GM21367 (cell line): ENCODE data around the gene TRABD2A.
"Not testable (repeated sequence)": the region's sequence is repeated elsewhere in the genome, so short reads cannot be mapped to it uniquely, and the experiment has no call there.

ENCODE experiments used
- ATAC-seq: cut with Tn5 transposase; IDR thresholded peaks from one replicate; pipeline ENCODE4 v1.9.1; 2021; ENCODE audit not compliant: unreplicated experiment

TRABD2A gene

DNA sequence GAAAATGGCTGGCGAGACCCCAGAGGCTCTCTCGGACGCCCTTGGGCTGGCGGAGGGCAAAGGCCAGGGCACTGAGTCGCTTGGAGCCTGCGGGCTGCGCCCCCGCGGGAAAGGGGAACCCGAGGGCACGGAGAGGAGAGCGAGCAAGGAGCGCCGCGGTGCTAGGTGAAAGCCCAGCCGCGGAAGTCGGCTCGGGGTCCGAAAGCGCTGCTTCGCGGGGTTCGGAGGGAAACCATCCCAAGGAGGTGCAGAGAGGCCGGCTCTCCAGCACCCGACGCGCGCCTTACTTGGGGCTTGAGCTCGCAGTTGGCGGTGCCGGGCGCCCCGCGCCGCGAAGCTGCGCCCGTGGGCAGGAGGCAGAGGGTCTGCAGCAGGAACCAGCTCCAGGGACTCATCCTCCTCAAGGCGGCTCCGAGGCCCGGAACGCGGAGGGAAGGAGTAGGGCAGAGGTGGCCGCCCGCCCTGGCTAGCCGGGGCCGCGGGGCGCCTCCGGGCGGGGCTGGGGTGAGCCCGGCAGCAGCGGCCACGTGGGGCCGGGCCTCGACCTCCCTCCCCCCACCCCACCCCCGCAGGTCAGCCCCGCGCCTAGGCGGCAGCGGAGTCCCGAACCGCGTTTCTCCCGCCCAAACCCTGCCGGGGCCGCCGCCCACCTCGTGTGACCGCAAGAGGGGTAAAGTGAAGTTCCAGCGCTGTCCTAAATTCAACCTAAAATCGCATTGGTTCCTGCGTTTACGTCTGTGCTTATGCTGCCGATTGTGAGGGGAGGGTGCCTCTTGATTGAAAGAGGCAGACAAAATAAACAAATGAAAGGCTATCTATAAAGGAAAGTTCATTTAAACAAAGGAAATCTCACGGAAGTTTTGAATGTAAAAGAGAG lies at the start of gene TRABD2A:
Gene TRABD2A (minus strand): TSS at position 440 of the 877 bp plus-strand sequence. CDS start 45 bp downstream, at position 395.
- no peak for ATAC-seq

- ATAC-seq, result no peak
Observed at GRCh38 chr2:84927275-84927627, 46.4 kb upstream of the TRABD2A start.

DNA sequence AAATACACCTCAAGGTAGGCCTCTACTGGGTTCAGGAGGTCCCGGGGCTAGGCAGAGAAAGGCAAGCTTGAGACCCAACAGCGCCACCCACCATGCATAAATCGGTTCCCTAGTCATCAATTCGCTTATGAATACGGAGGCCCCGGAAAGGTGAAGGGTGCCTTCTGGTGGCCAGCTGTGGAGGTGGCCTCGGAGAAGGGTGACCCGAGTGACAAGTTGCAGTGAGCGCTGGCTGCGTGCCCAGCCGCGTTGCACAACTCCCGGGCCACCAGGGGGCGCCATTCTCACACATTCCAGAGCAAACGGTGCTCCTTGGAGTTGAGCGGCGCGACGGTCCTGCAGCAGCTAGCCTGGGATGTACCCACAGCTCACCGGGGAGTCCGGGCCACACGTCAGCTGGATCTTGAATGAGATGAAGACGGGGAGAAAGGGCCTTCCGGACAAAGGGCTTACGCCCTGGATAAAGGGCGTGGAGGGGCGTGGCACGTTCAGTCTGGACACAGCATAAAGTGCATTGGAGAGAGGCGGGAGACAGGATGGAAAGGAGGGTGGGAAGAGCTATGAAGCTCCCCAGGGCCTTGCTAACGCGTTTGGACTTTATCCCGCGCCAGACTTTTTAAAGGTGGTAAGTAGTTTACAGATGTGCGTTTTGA lies 45.0 kb upstream of the TRABD2A start:
- peak; percentile 83 for ATAC-seq

GRCh38 chr2:84925336-84925723 lies 44.4 kb upstream of the TRABD2A start:
- ATAC-seq, result peak; percentile 1

- peak; percentile 26 for ATAC-seq
Observed at GRCh38 chr2:84924173-84925106, 43.6 kb upstream of the TRABD2A start.

GRCh38 chr2:84923009-84923408 lies 42.1 kb upstream of the TRABD2A start:
- no peak for ATAC-seq

DNA sequence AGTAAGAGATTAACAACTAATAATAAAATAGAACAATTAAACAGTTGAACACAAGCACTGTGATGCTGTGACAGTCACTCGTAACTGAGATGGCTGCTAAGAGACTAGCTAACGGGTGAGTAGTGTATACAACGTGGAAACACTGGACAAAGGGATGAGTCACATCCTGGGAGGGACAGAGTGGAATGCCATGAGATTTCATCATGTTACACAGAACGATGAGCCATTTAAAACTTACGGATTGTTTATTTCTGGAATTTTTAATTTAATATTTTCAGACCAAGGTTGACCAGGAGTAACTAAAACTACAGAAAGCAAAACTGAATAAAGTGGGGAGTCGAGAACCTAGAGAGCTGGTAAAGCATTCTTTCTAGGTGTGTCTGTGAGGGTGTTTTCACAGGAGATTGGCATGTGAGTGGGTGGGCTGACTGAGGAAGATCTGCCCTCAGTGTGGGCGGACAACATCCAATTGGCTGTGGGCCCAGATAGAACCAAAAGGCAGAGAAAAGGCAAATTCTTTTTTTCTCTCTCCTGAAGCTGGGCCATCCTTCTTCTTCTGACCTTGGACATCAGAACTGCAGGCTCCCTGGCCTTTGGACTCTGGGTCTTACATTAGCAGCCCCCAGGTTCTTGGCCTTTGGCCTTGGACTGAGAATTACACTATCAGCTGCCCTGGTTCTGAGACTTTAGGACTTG lies 39.1 kb upstream of the TRABD2A start:
- peak; percentile 37 for ATAC-seq

DNA sequence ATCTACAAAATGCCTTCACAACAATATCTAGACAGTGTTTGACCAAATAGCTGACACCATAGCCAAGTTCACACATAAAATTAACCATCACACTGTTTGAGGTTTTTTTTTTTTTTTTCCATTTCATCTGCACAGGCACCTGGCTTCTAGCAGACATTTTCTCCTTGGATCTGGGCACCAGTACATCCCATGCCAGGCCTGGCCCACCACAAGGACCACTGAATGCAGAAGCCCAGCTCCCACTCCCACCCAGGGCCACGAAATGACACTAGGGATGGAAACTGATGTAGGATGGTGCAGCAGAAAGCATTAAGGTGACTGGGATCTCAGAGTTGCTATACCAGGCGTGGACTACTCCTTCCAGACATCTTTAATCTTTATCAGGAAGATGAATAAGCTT lies 37.5 kb upstream of the TRABD2A start:
- ATAC-seq, result no peak

DNA sequence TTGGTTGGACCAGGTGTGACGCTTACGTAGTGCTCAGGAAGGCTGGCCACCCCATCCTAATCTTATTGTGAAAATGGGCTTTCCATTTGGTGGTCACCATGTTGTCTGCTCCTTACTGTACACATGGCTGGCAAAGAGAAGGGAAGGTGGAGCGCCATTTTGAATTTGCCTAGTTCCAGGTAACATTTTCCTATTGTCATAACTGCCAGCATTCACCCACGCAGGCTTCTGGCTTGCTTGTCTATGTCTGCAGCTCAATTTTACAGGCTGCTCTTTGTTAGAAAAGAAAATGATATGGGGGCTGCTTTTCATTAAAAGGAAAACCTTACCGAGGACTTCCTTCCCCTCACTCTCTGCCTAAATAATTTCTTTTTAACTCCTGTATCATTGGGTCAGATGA lies 36.9 kb upstream of the TRABD2A start:
- not testable (repeated sequence) for ATAC-seq

- ATAC-seq, result not testable (repeated sequence)
Observed at GRCh38 chr2:84915675-84916074, 34.8 kb upstream of the TRABD2A start.

DNA sequence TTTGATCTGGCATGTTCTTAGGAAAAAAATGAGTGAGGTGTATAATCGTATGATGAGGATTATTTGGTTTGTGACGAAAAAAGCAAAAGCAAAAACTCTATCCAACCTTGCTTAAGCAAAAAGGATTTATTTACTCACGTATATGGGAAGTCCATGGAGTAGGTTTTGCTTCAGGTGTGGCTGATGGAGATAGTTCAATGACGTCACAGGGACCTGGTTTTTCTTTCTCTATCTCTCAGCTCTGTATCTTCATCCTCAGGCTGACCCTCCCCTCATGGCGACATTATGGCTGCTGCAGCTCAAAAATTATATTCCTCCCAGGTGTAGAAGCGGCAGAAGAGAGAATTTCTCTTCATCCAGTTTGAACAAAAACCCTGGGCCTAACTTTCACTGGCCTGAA lies 33.5 kb upstream of the TRABD2A start:
- no peak for ATAC-seq

DNA sequence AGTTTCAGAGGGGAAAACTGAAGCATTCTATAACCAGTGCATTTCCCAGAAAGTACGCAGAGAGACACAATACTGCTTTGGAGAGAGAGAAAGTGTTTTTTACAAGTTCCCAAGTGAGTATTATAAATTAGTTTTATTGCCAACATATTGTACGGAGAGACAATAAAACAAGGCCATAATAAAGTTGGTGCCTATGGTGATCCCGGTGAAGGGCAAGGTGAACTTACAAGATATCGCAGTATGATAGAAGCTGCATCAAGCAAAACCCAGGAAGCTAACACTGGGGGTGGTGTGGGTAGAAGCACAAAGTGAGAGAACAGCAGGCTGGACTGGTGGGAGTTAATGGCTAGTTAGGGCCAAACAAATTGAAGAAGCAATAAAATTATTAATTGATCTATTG lies 32.1 kb upstream of the TRABD2A start:
- no peak for ATAC-seq

DNA sequence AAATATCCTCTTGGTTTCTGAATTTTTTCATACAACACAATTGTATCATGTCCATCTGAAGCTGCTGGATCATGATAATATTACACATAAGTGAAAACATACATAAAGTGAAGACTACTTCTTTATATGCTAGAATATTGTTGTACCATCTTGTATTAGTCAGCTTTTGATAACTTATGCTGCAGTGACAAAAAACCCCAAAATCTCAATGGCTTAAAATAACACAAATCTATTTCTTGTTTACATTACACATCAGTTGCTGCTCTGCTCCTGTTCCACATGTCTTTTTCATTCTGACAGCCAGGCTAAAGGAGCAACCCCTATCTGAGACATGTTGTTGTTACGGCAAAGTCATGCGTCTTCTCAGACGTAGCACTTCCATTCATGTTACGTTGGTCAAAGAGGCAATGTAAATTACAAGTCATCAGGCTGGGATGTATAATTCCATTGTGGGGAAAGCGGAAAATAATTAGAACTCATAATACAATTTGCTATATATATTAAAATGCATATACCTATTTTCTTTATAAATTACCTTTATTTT lies 30.3 kb upstream of the TRABD2A start:
- no peak for ATAC-seq

- no peak for ATAC-seq
Observed at GRCh38 chr2:84908948-84909713, 28.2 kb upstream of the TRABD2A start.

- no peak for ATAC-seq
Observed at GRCh38 chr2:84906900-84907714, 26.2 kb upstream of the TRABD2A start.

- peak; percentile 19 for ATAC-seq
Observed at GRCh38 chr2:84906108-84906899, 25.4 kb upstream of the TRABD2A start.

DNA sequence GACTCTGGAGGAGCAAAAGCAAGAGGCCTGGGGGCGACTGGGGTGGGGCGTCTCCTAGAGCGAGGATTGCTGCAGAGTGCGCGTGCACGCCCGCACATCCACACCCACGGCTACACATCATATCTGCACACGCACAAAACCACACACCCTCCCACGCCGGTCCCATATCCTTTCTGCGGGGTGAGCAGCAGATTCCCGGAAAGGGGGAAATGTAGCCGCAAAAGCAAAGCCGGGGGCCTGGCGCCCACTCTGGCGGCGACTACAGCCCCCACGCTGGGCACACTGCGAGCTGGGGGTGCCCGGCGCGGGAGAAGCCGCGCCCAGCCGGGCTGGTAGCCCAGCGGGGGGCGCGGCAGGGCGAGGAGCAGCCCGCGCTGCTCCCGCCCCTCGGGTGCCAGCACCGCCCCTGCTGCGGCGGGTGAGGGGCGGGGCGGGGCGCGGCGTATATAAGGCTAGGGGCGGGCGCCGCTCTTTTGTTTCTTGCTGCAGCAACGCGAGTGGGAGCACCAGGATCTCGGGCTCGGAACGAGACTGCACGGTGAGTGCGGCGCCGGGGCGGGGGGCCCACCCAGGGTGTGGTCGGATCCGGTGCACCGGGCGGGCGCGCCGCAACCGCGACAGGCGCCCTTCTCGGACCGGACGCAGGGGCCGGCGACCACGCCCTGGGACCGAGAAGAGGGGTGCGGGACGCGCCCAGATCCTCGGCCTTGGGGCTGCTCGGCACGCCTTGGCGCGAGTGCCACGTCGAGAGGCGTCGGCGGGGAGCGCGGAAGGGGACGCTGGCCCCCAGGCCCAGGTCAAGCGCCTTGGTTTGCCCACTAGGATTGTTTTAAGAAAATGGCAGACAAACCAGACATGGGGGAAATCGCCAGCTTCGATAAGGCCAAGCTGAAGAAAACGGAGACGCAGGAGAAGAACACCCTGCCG lies 24.6 kb upstream of the TRABD2A start, which contains the start of gene TMSB10:
Gene TMSB10 (plus strand): TSS at position 476 of the 927 bp plus-strand sequence.
- ATAC-seq, result peak; percentile 49
